CD14-positive monocyte (primary cell): ENCODE measurements around the gene NME9. TPM values are rescaled to one million over a fixed set of nuclear protein-coding genes. Genes with fewer than 3 reads are reported as not detected.
"Not testable (repeated sequence)": the region's sequence is repeated elsewhere in the genome, so short reads cannot be mapped to it uniquely, and the experiment has no call there.

ENCODE experiments used
- DNase-seq, 3 donors: peaks; one replicate each; pipeline ENCODE4 v3.0.0-alpha.2; 2011 to 2022
- H2AFZ ChIP-seq: 2 replicates; pipeline ENCODE4 v1.6.0; 2012; ENCODE audit warnings: mild to moderate bottlenecking, low read depth, low read length, inconsistent platforms; ENCODE audit not compliant: insufficient read depth, poor library complexity, severe bottlenecking
- H3K27ac ChIP-seq, 2 donors: 1 replicate in 1 of 2; 2 replicates in 1 of 2; pipeline ENCODE4 v1.5.1; 2012 to 2013; ENCODE audit warnings: low read length in 2 of 2, control low read depth in 1 of 2, inconsistent platforms in 1 of 2, low read depth in 1 of 2, mild to moderate bottlenecking in 1 of 2
- H3K27me3 ChIP-seq, 2 donors: one replicate each; pipeline versions ENCODE4 v1.6.0 to v1.6.1; 2011 to 2013; ENCODE audit warnings: low read length in 2 of 2; ENCODE audit not compliant: control insufficient read depth in 2 of 2, insufficient read depth in 2 of 2
- H3K36me3 ChIP-seq, 2 donors: replicated peaks in 1 of 2; 1 replicate in 1 of 2; 2 replicates in 1 of 2; pipeline versions ENCODE4 v1.5.1 to v1.6.1; 2012 to 2013; ENCODE audit warnings: low read length in 2 of 2, control low read depth in 1 of 2, inconsistent platforms in 1 of 2, mild to moderate bottlenecking in 1 of 2; ENCODE audit not compliant: insufficient read depth in 2 of 2, control insufficient read depth in 1 of 2
- H3K4me1 ChIP-seq, 2 donors: 1 replicate in 1 of 2; 2 replicates in 1 of 2; pipeline versions ENCODE4 v1.5.1 to v1.6.1; 2012 to 2013; ENCODE audit warnings: low read length in 2 of 2, control low read depth in 1 of 2, inconsistent platforms in 1 of 2, mild to moderate bottlenecking in 1 of 2, moderate library complexity in 1 of 2; ENCODE audit not compliant: insufficient read depth in 2 of 2, control insufficient read depth in 1 of 2
- H3K4me2 ChIP-seq: replicated peaks from 2 replicates; pipeline ENCODE3; 2012; ENCODE audit warnings: low read length, moderate library complexity, mild to moderate bottlenecking; ENCODE audit not compliant: poor library complexity, severe bottlenecking; ENCODE audit errors: extremely low read depth
- H3K4me3 ChIP-seq, 3 experiments: fragments of 200-600 bp in 1 of 3; sonication (generic) in 1 of 3; replicated peaks in 1 of 3; 1 replicate in 2 of 3; 2 replicates in 1 of 3; pipeline ENCODE4 v1.5.1; 2011 to 2013; ENCODE audit warnings: low read length in 3 of 3, mild to moderate bottlenecking in 3 of 3, control low read depth in 2 of 3, low read depth in 2 of 3, inconsistent platforms in 1 of 3, moderate library complexity in 1 of 3
- H3K79me2 ChIP-seq: 2 replicates; pipeline ENCODE4 v1.6.0; 2012; ENCODE audit warnings: mild to moderate bottlenecking, control low read depth, inconsistent platforms, low read length, moderate library complexity; ENCODE audit not compliant: insufficient read depth
- H3K9ac ChIP-seq: 2 replicates; pipeline ENCODE4 v1.6.0; 2017; ENCODE audit warnings: low read length, mild to moderate bottlenecking; ENCODE audit not compliant: insufficient read depth, poor library complexity, severe bottlenecking
- H3K9me3 ChIP-seq, 2 donors: replicated peaks in 1 of 2; 1 replicate in 1 of 2; 2 replicates in 1 of 2; pipeline versions ENCODE4 v1.5.1 to v1.6.1; 2012 to 2013; ENCODE audit warnings: low read length in 2 of 2, control low read depth in 1 of 2; ENCODE audit not compliant: control insufficient read depth in 1 of 2, insufficient read depth in 1 of 2
- H4K20me1 ChIP-seq: 2 replicates; pipeline ENCODE4 v1.6.0; 2012; ENCODE audit warnings: mild to moderate bottlenecking, low read length, control low read depth, moderate library complexity; ENCODE audit not compliant: insufficient read depth
- H3K27ac Mint-ChIP-seq, 7 donors: one replicate each; pipeline ENCODE4 v1.8.0; 2020; ENCODE audit warnings: mild to moderate bottlenecking in 7 of 7, mixed read lengths in 7 of 7, moderate library complexity in 6 of 7, inconsistent platforms in 2 of 7
- H3K27me3 Mint-ChIP-seq, 3 donors: one replicate each; pipeline ENCODE4 v1.8.0; 2021 to 2022; ENCODE audit warnings: low read depth in 3 of 3, mild to moderate bottlenecking in 3 of 3, mixed read lengths in 3 of 3, moderate library complexity in 3 of 3, inconsistent platforms in 1 of 3
- H3K36me3 Mint-ChIP-seq, 2 donors: one replicate each; pipeline ENCODE4 v1.8.0; 2020; ENCODE audit warnings: mixed read lengths in 2 of 2, inconsistent platforms in 1 of 2, mild to moderate bottlenecking in 1 of 2
- H3K4me1 Mint-ChIP-seq: one replicate; pipeline ENCODE4 v1.8.0; 2020; ENCODE audit warnings: mild to moderate bottlenecking, mixed read lengths
- H3K4me3 Mint-ChIP-seq, 2 donors: one replicate each; pipeline ENCODE4 v1.8.0; 2020; ENCODE audit warnings: mild to moderate bottlenecking in 2 of 2, mixed read lengths in 2 of 2, moderate library complexity in 1 of 2
- H3K9me3 Mint-ChIP-seq, 7 donors: one replicate each; pipeline ENCODE4 v1.8.0; 2020 to 2022; ENCODE audit warnings: mixed read lengths in 7 of 7, mild to moderate bottlenecking in 6 of 7, moderate library complexity in 6 of 7, inconsistent platforms in 2 of 7
- CTCF ChIP-seq: fragments of 200-600 bp; IDR thresholded peaks from one replicate; pipeline ENCODE4 v1.8.0; 2022; ENCODE audit warnings: antibody characterized with exemption, mild to moderate bottlenecking
- WGBS: methylation state at CpG from one replicate; pipeline ENCODE4 v1.1.5; 2013; ENCODE audit warnings: missing lambda C conversion rate; ENCODE audit not compliant: insufficient coverage; 5-methylcytosine and 5-hydroxymethylcytosine counted together
- intact Hi-C, 2 donors: fragments of 100-400 bp; cut with micrococcal nuclease; formaldehyde crosslinking; loops; one replicate each; pipeline versions ENCODE4 v1.15.0 to v1.15.1; 2023
- polyA plus RNA-seq, 3 donors: library from polyadenylated mRNA; depleted of rRNA in 1 of 3; unstranded in 2 of 3; stranded (reverse) in 1 of 3; fragments of 300-500 nt in 2 of 3; fragments of >200 nt in 1 of 3; fragmentation: Illumina TruSeq in 2 of 3; gene quantifications; 1 replicate in 2 of 3; 2 replicates in 1 of 3; pipeline ENCODE4 v1.2.3, GENCODE V29; 2012 to 2021

NME9 gene
- polyA plus RNA-seq, 3 donors: 0.04 TPM; not detected in 2

GRCh38 chr3:138377804-138378203, 48.2 kb upstream of the NME9 start:
- 89% methylated on average over 2 of the region's 5 CpGs for WGBS
- Histone ChIP-seq H4K20me1 (no peaks in the 10 kb centered on the region), H3K27ac (no peak overlapping the region), H3K9me3 (no peaks in the 10 kb centered on the region), H3K4me3 (no peak overlapping the region), H3K4me1 (peaks cover 13 to 15% of the 10 kb centered on the region in 2 donors), H3K9ac (no peak overlapping the region), H3K36me3 (no peaks in the 10 kb centered on the region), H3K4me2 (no peak overlapping the region), H2AFZ (no peak overlapping the region), H3K27me3 (no peaks in the 10 kb centered on the region), H3K79me2 (no peaks in the 10 kb centered on the region)
- peaks cover 4 to 14% of the 10 kb centered on the region in 2 donors for H3K36me3 Mint-ChIP-seq
- DNase-seq: no peak
- intact Hi-C loops: no loop called here
- peaks cover 0 to 2% (median 1%) of the 10 kb centered on the region in 3 donors for H3K27me3 Mint-ChIP-seq
- TF ChIP-seq CTCF: no peak
- H3K4me3 Mint-ChIP-seq: no peak overlapping the region
- peaks cover 0 to 4% (median 2%) of the 10 kb centered on the region in 7 donors for H3K9me3 Mint-ChIP-seq
- peaks cover 11% of the 10 kb centered on the region for H3K4me1 Mint-ChIP-seq
- H3K27ac Mint-ChIP-seq: peak overlapping the region in 2 of 7 donors; percentile 16 to 43

- H4K20me1 ChIP-seq, H3K27ac ChIP-seq, H3K27ac Mint-ChIP-seq, H3K9me3 Mint-ChIP-seq, H3K4me1 Mint-ChIP-seq, H3K4me1 ChIP-seq, H2AFZ ChIP-seq, H3K27me3 ChIP-seq, H3K27me3 Mint-ChIP-seq, H3K4me2 ChIP-seq, intact Hi-C loops, DNase-seq, H3K9me3 ChIP-seq, H3K4me3 ChIP-seq, H3K4me3 Mint-ChIP-seq, H3K9ac ChIP-seq, H3K36me3 ChIP-seq, H3K79me2 ChIP-seq: not testable (repeated sequence)
- peaks cover 4 to 14% of the 10 kb centered on the region in 2 donors for H3K36me3 Mint-ChIP-seq
- WGBS: 96% methylated on average over 9 of the region's 11 CpGs
These were observed 47.6 kb upstream of the NME9 start for GRCh38 chr3:138377212-138377611.
